GM18520 (cell line): ENCODE results near the gene PPP2R3C.
A peak's percentile ranks its signal among the peaks of the same experiment; 100 is the strongest.
"Not testable (repeated sequence)": the region's sequence is repeated elsewhere in the genome, so short reads cannot be mapped to it uniquely, and the experiment has no call there.

Source experiments
- ATAC-seq: cut with Tn5 transposase; IDR thresholded peaks from one replicate; pipeline ENCODE4 v1.9.1; 2021; ENCODE audit not compliant: unreplicated experiment

PPP2R3C gene

GRCh38 chr14:35065731-35066130 lies 56.1 kb downstream of the PPP2R3C start:
- ATAC-seq: not testable (repeated sequence)

GRCh38 chr14:35061113-35061791 lies 60.5 kb downstream of the PPP2R3C start:
- ATAC-seq: not testable (repeated sequence)

- ATAC-seq: no peak
Observed at GRCh38 chr14:35052637-35053036, 69.2 kb downstream of the PPP2R3C start.

GRCh38 chr14:35051796-35052195 lies 70.0 kb downstream of the PPP2R3C start:
- no peak for ATAC-seq

GRCh38 chr14:35050652-35051051 lies 71.1 kb downstream of the PPP2R3C start:
- no peak for ATAC-seq

- ATAC-seq: no peak
Observed at GRCh38 chr14:35047976-35048513, 73.7 kb downstream of the PPP2R3C start.

GRCh38 chr14:35046751-35047536 lies 74.8 kb downstream of the PPP2R3C start:
- ATAC-seq: peak; percentile 4

GRCh38 chr14:35046048-35046750 lies 75.6 kb downstream of the PPP2R3C start, which contains the start of gene FAM177A1:
TSS of gene FAM177A1 (plus strand) at chr14:35046272. CDS start at chr14:35046464, 192 bp downstream.
- peak; percentile 91 for ATAC-seq

GRCh38 chr14:35045798-35046047 lies 76.1 kb downstream of the PPP2R3C start:
- no peak for ATAC-seq

- no peak for ATAC-seq
Observed at GRCh38 chr14:35044939-35045797, 76.6 kb downstream of the PPP2R3C start.

GRCh38 chr14:35043046-35043445 lies 78.7 kb downstream of the PPP2R3C start:
- no peak for ATAC-seq

- ATAC-seq: no peak
Observed at GRCh38 chr14:35042632-35043031, 79.2 kb downstream of the PPP2R3C start.

GRCh38 chr14:35038312-35038711 lies 83.5 kb downstream of the PPP2R3C start:
- not testable (repeated sequence) for ATAC-seq
